Ishikawa (cell line): ENCODE measurements around the gene IP6K3.

Experiments
- CEBPB ChIP-seq: IDR thresholded peaks from 2 replicates; pipeline ENCODE4 v1.6.1; 2012
- CREB1 ChIP-seq: IDR thresholded peaks from 2 replicates; pipeline ENCODE4 v1.6.1; 2012; ENCODE audit warnings: low read depth
- EGR1 ChIP-seq: IDR thresholded peaks from 2 replicates; pipeline ENCODE4 v1.6.1; 2012
- EP300 ChIP-seq: IDR thresholded peaks from 2 replicates; pipeline ENCODE4 v1.6.1; 2012; ENCODE audit warnings: borderline replicate concordance
- FOXM1 ChIP-seq: IDR thresholded peaks from 2 replicates; pipeline ENCODE4 v1.6.1; 2012; ENCODE audit warnings: low read depth, borderline replicate concordance
- MAX ChIP-seq: IDR thresholded peaks from 2 replicates; pipeline ENCODE4 v1.6.1; 2012
- NFIC ChIP-seq: IDR thresholded peaks from 2 replicates; pipeline ENCODE4 v1.6.1; 2012
- RAD21 ChIP-seq: IDR thresholded peaks from 2 replicates; pipeline ENCODE4 v1.6.1; 2012; ENCODE audit warnings: low read depth
- TAF1 ChIP-seq: IDR thresholded peaks from 2 replicates; pipeline ENCODE4 v1.6.1; 2012; ENCODE audit warnings: low read depth, mild to moderate bottlenecking
- TCF12 ChIP-seq: IDR thresholded peaks from 2 replicates; pipeline ENCODE4 v1.6.1; 2012; ENCODE audit warnings: low read depth
- TEAD4 ChIP-seq: IDR thresholded peaks from 2 replicates; pipeline ENCODE4 v1.6.1; 2012
- YY1 ChIP-seq: IDR thresholded peaks from 2 replicates; pipeline ENCODE4 v1.6.1; 2012; ENCODE audit warnings: low read depth
- ZBTB7A ChIP-seq: IDR thresholded peaks from 2 replicates; pipeline ENCODE4 v1.6.1; 2012; ENCODE audit warnings: low read depth
- TF ChIP-seq, protein P1 (sequence below): IDR thresholded peaks from 2 replicates; pipeline ENCODE4 v1.6.1; 2012; ENCODE audit warnings: low read depth, mild to moderate bottlenecking

DNA sequence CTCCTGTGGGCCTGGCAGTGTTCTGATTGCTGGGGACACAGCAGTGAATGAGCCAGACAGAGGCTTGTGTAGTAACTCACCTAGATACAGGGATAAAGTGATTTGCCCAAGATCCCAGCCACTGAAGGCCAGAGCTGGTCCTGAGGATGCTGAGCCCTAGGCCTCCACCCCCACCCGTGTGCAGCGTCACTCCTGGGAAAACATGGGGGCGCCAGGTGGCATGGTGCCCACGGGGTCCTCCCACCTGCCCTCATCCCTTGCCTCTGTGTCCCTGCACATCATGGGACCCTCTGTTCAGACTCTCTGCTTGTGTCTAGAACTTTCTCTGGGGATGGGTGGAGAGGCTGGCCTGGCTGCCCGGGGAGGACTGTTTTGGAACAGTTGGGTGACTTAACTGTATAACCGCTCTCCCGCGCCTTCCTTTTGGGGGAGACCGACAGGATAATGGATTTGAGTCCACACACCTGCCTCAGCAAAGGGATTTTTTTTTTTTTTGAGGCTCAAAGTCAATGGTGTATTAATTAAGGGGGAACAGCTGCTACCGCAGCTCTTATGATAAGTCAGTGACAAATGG, 22.6 kb upstream of the IP6K3 start:
- TF ChIP-seq FOXM1 (no peak), EP300 (no peak), YY1 (no peak), CEBPB (no peak), TEAD4 (no peak), TCF12 (no peak), MAX (no peak), RAD21 (no peak), CREB1 (no peak), TAF1 (no peak), NFIC (no peak), EGR1 (no peak), ZBTB7A (no peak)
- TF ChIP-seq, protein P1, sequence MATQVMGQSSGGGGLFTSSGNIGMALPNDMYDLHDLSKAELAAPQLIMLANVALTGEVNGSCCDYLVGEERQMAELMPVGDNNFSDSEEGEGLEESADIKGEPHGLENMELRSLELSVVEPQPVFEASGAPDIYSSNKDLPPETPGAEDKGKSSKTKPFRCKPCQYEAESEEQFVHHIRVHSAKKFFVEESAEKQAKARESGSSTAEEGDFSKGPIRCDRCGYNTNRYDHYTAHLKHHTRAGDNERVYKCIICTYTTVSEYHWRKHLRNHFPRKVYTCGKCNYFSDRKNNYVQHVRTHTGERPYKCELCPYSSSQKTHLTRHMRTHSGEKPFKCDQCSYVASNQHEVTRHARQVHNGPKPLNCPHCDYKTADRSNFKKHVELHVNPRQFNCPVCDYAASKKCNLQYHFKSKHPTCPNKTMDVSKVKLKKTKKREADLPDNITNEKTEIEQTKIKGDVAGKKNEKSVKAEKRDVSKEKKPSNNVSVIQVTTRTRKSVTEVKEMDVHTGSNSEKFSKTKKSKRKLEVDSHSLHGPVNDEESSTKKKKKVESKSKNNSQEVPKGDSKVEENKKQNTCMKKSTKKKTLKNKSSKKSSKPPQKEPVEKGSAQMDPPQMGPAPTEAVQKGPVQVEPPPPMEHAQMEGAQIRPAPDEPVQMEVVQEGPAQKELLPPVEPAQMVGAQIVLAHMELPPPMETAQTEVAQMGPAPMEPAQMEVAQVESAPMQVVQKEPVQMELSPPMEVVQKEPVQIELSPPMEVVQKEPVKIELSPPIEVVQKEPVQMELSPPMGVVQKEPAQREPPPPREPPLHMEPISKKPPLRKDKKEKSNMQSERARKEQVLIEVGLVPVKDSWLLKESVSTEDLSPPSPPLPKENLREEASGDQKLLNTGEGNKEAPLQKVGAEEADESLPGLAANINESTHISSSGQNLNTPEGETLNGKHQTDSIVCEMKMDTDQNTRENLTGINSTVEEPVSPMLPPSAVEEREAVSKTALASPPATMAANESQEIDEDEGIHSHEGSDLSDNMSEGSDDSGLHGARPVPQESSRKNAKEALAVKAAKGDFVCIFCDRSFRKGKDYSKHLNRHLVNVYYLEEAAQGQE, result no peak
